ENCODE measurements around the gene USP54.

The USP54 gene

GRCh38 chr10:73467206-73467605 lies 123.9 kb downstream of the USP54 start:
- DNase-seq (ENCODE audit: low spot score): no peak

- DNase-seq (ENCODE audit: low spot score): no peak
Observed at GRCh38 chr10:73465978-73466726, 125.0 kb downstream of the USP54 start.

GRCh38 chr10:73460897-73461296 lies 130.2 kb downstream of the USP54 start:
- DNase-seq (ENCODE audit: low spot score): no peak

- no peak for DNase-seq (ENCODE audit: low spot score)
Observed at GRCh38 chr10:73459683-73460314, 131.3 kb downstream of the USP54 start.

- DNase-seq (ENCODE audit: low spot score): no peak
Observed at GRCh38 chr10:73456187-73456890, 134.8 kb downstream of the USP54 start.

- no peak for DNase-seq (ENCODE audit: low spot score)
Observed at GRCh38 chr10:73449113-73449512, 142.0 kb downstream of the USP54 start.

- no peak for DNase-seq (ENCODE audit: low spot score)
Observed at GRCh38 chr10:73448384-73448783, 142.8 kb downstream of the USP54 start.
